HepG2 (cell line): ENCODE data around the gene RCC2. TPM values are rescaled to one million over a fixed set of nuclear protein-coding genes. Genes with fewer than 3 reads are reported as not detected.

Source experiments
- CCAR2 ChIP-seq: fragments of 200-400 bp; formaldehyde crosslinking; optimal IDR thresholded peaks from 2 replicates; pipeline ENCODE3; 2018; ENCODE audit warnings: low read depth, mild to moderate bottlenecking, low read length, moderate library complexity
- HNRNPH1 ChIP-seq: fragments of 200-400 bp; formaldehyde crosslinking; optimal IDR thresholded peaks from 2 replicates; pipeline ENCODE3; 2017; ENCODE audit warnings: mild to moderate bottlenecking, low read depth, low read length
- JDP2 ChIP-seq: sonication (generic); formaldehyde crosslinking; IDR thresholded peaks from 2 replicates; pipeline ENCODE4 v1.8.1; 2022; ENCODE audit warnings: missing genetic modification reagents, borderline replicate concordance
- MED8 ChIP-seq: sonication (generic); formaldehyde crosslinking; IDR thresholded peaks from 2 replicates; pipeline ENCODE4 v1.8.1; 2023; ENCODE audit warnings: mild to moderate bottlenecking, missing genetic modification reagents; ENCODE audit not compliant: insufficient replicate concordance
- POLR2G ChIP-seq: fragments of 200-400 bp; formaldehyde crosslinking; IDR thresholded peaks from 2 replicates; pipeline ENCODE4 v1.6.1; 2018; ENCODE audit warnings: mild to moderate bottlenecking, low read depth, low read length, moderate library complexity
- SRF ChIP-seq: IDR thresholded peaks from 2 replicates; pipeline ENCODE4 v1.6.1; 2011; ENCODE audit warnings: mild to moderate bottlenecking, low read depth, low read length, moderate library complexity
- YEATS4 ChIP-seq: sonication (generic); formaldehyde crosslinking; IDR thresholded peaks from 2 replicates; pipeline ENCODE4 v1.4.0; 2020; ENCODE audit warnings: missing genetic modification reagents, borderline replicate concordance
- ZFP36 ChIP-seq: fragments of 150-350 bp; IDR thresholded peaks from 2 replicates; pipeline ENCODE4 v1.6.1; 2018; ENCODE audit warnings: borderline replicate concordance, low read length, low read depth; ENCODE audit not compliant: partially characterized antibody
- ZFX ChIP-seq: sonication (generic); formaldehyde crosslinking; IDR thresholded peaks from 2 replicates; pipeline ENCODE4 v1.4.0; 2020; ENCODE audit warnings: mild to moderate bottlenecking, low read depth, missing genetic modification reagents, moderate library complexity
- ZNF329 ChIP-seq: sonication (generic); formaldehyde crosslinking; IDR thresholded peaks from 2 replicates; pipeline ENCODE4 v1.9.0; 2021; ENCODE audit warnings: low read depth, mild to moderate bottlenecking, missing genetic modification reagents
- polyA plus RNA-seq, 8 experiments: library from polyadenylated mRNA; depleted of rRNA in 3 of 8; stranded (reverse) in 7 of 8; unstranded in 1 of 8; fragments of >200 nt; fragmentation: Illumina TruSeq in 4 of 8; extraction: Trizol in 4 of 8; gene quantifications; 2 replicates each; pipeline versions ENCODE4 v1.2.1 to v1.2.3, GENCODE V29; 2011 to 2016; ENCODE audit warnings: low read depth in 4 of 8, missing spikeins in 1 of 8, mixed read lengths in 1 of 8; ENCODE audit not compliant: insufficient read depth in 1 of 8
- total RNA-seq, 5 experiments: library from RNA; depleted of rRNA; stranded (reverse); fragments of >200 nt; fragmentation: Illumina TruSeq; extraction: Trizol; gene quantifications; 2 replicates each; pipeline ENCODE4 v1.2.3, GENCODE V29; 2016; ENCODE audit warnings: low read depth in 1 of 5
- TF ChIP-seq, protein P1 (sequence below): sonication (generic); formaldehyde crosslinking; IDR thresholded peaks from 2 replicates; pipeline ENCODE4 v1.4.0; 2020; ENCODE audit warnings: missing genetic modification reagents, borderline replicate concordance
- TF ChIP-seq, protein P2 (sequence below): sonication (generic); formaldehyde crosslinking; IDR thresholded peaks from 2 replicates; pipeline ENCODE4 v1.5.0; 2020; ENCODE audit warnings: mild to moderate bottlenecking, missing genetic modification reagents, moderate library complexity
- TF ChIP-seq, protein P3 (sequence below): sonication (generic); formaldehyde crosslinking; IDR thresholded peaks from 2 replicates; pipeline ENCODE4 v1.9.0; 2021; ENCODE audit warnings: missing genetic modification reagents, borderline replicate concordance
- TF ChIP-seq, protein P4 (sequence below): IDR thresholded peaks from 2 replicates; pipeline ENCODE4 v1.6.1; 2016; ENCODE audit warnings: low read depth
- TF ChIP-seq, protein P5 (sequence below): sonication (generic); formaldehyde crosslinking; IDR thresholded peaks from 2 replicates; pipeline ENCODE4 v1.4.0; 2020; ENCODE audit warnings: missing genetic modification reagents, mild to moderate bottlenecking, borderline replicate concordance

The RCC2 gene
- total and polyA plus RNA-seq, 2 of the 13 experiments (the other 11 are each of a cell fraction or from before 2014, with no cell fraction given) = 20.5 to 55.8 TPM

DNA sequence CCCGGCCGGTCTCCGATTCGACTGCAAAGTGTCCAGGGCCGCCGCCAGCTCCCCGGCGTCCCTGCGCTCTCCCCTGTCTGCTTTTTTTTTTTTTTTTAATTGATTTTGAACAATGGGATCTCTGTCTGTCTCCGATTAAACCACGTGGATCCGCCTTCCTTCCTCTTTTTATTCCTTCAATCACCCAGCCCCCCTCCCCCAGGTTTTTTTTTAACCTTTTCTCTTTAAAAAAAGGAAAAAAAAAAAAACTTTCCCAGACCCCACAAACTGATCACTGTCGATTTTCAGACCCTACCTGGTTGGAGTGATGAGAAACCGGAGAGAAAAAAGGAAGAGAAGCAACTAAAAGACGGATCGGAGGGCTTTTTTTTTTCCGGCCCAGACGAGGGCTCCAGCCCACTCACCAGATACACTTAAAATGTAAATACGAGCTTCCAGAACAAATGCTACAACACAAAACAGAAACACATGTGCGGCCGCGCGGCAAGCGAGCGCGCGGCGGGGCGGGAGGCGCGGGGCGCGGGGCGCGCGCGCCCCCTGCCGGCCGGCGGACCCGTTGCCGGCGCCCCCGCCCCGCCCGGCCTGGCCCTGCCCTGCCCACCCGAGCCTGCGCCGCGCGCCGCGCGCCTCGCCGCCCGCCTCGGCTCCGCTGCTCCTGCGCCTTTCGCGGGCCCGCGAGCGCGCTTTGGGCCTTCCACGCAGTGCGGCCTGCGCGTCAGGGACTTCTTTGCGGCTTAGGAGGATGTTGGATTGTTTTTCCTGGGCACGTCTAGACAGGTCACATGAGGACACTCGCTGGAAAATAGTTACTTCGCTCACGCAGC, at the start of gene RCC2 (continued):
- TF ChIP-seq, protein P1, sequence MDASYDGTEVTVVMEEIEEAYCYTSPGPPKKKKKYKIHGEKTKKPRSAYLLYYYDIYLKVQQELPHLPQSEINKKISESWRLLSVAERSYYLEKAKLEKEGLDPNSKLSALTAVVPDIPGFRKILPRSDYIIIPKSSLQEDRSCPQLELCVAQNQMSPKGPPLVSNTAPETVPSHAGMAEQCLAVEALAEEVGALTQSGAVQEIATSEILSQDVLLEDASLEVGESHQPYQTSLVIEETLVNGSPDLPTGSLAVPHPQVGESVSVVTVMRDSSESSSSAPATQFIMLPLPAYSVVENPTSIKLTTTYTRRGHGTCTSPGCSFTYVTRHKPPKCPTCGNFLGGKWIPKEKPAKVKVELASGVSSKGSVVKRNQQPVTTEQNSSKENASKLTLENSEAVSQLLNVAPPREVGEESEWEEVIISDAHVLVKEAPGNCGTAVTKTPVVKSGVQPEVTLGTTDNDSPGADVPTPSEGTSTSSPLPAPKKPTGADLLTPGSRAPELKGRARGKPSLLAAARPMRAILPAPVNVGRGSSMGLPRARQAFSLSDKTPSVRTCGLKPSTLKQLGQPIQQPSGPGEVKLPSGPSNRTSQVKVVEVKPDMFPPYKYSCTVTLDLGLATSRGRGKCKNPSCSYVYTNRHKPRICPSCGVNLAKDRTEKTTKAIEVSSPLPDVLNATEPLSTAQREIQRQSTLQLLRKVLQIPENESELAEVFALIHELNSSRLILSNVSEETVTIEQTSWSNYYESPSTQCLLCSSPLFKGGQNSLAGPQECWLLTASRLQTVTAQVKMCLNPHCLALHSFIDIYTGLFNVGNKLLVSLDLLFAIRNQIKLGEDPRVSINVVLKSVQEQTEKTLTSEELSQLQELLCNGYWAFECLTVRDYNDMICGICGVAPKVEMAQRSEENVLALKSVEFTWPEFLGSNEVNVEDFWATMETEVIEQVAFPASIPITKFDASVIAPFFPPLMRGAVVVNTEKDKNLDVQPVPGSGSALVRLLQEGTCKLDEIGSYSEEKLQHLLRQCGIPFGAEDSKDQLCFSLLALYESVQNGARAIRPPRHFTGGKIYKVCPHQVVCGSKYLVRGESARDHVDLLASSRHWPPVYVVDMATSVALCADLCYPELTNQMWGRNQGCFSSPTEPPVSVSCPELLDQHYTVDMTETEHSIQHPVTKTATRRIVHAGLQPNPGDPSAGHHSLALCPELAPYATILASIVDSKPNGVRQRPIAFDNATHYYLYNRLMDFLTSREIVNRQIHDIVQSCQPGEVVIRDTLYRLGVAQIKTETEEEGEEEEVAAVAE = 0 out of 2 replicates have a peak, but pooled peaks have one; percentile 8
- peak; percentile 66; the same call in 1 of the 2 replicates for TF ChIP-seq YEATS4 (CRISPR knock-in tag)
- TF ChIP-seq MED8 = no peak
- no peak for TF ChIP-seq SRF
- TF ChIP-seq, protein P2, sequence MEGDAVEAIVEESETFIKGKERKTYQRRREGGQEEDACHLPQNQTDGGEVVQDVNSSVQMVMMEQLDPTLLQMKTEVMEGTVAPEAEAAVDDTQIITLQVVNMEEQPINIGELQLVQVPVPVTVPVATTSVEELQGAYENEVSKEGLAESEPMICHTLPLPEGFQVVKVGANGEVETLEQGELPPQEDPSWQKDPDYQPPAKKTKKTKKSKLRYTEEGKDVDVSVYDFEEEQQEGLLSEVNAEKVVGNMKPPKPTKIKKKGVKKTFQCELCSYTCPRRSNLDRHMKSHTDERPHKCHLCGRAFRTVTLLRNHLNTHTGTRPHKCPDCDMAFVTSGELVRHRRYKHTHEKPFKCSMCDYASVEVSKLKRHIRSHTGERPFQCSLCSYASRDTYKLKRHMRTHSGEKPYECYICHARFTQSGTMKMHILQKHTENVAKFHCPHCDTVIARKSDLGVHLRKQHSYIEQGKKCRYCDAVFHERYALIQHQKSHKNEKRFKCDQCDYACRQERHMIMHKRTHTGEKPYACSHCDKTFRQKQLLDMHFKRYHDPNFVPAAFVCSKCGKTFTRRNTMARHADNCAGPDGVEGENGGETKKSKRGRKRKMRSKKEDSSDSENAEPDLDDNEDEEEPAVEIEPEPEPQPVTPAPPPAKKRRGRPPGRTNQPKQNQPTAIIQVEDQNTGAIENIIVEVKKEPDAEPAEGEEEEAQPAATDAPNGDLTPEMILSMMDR = peak; percentile 15; the same call in 1 of the 2 replicates
- no peak for TF ChIP-seq ZFP36
- no peak for TF ChIP-seq ZNF329 (CRISPR knock-in tag)
- TF ChIP-seq, protein P3, sequence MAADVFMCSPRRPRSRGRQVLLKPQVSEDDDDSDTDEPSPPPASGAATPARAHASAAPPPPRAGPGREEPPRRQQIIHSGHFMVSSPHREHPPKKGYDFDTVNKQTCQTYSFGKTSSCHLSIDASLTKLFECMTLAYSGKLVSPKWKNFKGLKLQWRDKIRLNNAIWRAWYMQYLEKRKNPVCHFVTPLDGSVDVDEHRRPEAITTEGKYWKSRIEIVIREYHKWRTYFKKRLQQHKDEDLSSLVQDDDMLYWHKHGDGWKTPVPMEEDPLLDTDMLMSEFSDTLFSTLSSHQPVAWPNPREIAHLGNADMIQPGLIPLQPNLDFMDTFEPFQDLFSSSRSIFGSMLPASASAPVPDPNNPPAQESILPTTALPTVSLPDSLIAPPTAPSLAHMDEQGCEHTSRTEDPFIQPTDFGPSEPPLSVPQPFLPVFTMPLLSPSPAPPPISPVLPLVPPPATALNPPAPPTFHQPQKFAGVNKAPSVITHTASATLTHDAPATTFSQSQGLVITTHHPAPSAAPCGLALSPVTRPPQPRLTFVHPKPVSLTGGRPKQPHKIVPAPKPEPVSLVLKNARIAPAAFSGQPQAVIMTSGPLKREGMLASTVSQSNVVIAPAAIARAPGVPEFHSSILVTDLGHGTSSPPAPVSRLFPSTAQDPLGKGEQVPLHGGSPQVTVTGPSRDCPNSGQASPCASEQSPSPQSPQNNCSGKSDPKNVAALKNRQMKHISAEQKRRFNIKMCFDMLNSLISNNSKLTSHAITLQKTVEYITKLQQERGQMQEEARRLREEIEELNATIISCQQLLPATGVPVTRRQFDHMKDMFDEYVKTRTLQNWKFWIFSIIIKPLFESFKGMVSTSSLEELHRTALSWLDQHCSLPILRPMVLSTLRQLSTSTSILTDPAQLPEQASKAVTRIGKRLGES (CRISPR knock-in tag) = no peak
- no peak for TF ChIP-seq CCAR2
- no peak for TF ChIP-seq JDP2 (CRISPR knock-in tag)
- peak; percentile 80 for TF ChIP-seq POLR2G
- TF ChIP-seq HNRNPH1 = no peak
- TF ChIP-seq, protein P4, sequence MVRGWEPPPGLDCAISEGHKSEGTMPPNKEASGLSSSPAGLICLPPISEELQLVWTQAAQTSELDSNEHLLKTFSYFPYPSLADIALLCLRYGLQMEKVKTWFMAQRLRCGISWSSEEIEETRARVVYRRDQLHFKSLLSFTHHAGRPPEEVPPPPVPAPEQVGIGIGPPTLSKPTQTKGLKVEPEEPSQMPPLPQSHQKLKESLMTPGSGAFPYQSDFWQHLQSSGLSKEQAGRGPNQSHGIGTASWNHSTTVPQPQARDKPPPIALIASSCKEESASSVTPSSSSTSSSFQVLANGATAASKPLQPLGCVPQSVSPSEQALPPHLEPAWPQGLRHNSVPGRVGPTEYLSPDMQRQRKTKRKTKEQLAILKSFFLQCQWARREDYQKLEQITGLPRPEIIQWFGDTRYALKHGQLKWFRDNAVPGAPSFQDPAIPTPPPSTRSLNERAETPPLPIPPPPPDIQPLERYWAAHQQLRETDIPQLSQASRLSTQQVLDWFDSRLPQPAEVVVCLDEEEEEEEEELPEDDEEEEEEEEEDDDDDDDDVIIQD = no peak
- TF ChIP-seq, protein P5, sequence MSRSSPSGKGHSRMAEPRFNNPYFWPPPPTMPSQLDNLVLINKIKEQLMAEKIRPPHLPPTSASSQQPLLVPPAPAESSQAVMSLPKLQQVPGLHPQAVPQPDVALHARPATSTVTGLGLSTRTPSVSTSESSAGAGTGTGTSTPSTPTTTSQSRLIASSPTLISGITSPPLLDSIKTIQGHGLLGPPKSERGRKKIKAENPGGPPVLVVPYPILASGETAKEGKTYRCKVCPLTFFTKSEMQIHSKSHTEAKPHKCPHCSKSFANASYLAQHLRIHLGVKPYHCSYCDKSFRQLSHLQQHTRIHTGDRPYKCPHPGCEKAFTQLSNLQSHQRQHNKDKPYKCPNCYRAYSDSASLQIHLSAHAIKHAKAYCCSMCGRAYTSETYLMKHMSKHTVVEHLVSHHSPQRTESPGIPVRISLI (CRISPR knock-in tag) = peak; percentile 61; the same call in 1 of the 2 replicates
- peak; percentile 67; the same call in 1 of the 2 replicates for TF ChIP-seq ZFX
